HS-27A (cell line): ENCODE results near the gene CLDN19.

ENCODE experiments used
- DNase-seq: peaks from one replicate; pipeline ENCODE4 v3.0.0-alpha.2; 2012; ENCODE audit warnings: low read depth, missing footprints

Gene CLDN19

GRCh38 chr1:42700006-42700405 is 40.0 kb downstream of the CLDN19 start:
- DNase-seq: no peak

DNA sequence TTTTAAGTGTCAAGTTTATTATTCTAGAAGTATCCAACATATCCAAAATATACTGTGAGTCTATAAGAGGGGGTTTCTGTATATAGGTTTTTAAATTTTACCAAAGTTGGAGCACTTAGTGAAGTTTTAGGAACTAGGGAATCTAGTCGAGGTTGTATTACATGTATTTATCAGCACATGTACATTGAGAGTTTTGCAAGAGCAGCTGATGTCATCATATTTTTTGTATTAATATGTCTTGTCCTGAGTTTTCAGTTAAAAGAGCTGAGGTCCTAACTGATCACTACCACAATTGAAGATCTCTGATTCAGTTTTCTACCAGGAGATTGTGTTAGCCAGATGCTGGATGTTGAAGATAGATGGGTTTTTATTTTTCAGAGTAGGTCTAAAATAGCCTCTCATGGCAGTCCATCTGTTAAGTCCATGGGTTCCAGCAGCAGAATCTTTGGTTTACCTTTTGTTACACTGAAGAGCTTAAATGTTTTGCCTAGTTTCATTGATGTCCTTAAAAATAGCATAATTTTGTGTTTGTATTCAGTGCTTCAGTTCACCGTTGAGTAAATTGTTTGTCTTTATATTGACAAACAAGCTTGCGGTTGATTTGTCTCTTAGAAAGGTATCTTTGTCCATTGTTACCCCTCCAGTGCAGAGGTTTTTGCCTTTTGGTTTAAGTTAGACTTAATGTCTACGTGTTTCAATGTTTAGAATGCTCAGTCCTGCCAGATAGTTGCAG is 41.8 kb downstream of the CLDN19 start:
- DNase-seq: no peak

GRCh38 chr1:42692911-42693310 is 47.1 kb downstream of the CLDN19 start:
- no peak for DNase-seq

DNA sequence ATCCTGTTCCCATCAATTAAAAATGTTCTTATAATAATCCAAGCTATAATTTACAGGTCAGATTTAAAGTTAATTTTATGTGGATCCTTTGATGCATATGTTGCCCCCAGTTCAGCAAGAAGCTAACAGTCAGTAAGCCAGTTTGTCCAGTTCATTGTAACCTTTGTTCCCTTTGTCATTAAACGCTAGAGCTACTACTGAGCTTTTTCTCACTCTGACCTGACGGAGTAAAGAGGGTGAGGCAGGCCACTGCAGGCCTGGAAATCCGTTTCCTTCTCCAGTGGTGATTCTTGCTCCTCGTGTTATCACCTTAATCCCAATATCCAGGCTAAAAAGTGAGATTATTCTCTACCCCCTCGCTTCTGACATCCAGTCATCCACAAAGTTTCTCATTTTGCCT is 47.6 kb downstream of the CLDN19 start:
- DNase-seq: no peak

- no peak for DNase-seq
These were observed 48.9 kb downstream of the CLDN19 start for GRCh38 chr1:42691157-42691498.

- no peak for DNase-seq
These were observed 49.4 kb downstream of the CLDN19 start for GRCh38 chr1:42690477-42691156.

DNA sequence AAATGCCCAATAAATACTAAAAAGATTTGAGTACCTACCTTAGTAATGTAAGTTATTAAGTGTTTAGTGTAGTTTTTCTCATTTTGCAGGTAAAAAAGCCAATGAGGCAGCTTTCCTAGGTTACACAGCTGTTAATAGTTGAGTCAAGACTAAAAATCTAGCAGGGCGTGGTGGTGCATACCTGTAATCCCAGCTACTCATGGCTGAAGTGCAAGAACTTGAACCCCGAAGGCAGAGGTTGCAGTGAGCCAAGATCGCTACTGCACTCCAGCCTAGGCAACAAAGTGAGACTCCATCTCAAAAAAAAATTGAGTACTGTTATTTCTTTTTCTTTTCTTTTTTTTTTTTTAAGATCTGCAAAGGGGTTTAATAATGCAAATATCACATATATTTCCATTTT is 50.1 kb downstream of the CLDN19 start:
- no peak for DNase-seq

- DNase-seq: no peak
These were observed 53.6 kb downstream of the CLDN19 start for GRCh38 chr1:42686418-42686817.

- DNase-seq: no peak
These were observed 55.9 kb downstream of the CLDN19 start for GRCh38 chr1:42684139-42684538.
